Stomach smooth muscle (tissue), 2 donors: ENCODE measurements around the gene SCD5.

ENCODE experiments used
- H3K27ac ChIP-seq: one replicate; pipeline ENCODE4 v1.7.0; 2013; ENCODE audit warnings: mild to moderate bottlenecking, low read length, inconsistent platforms
- H3K27me3 ChIP-seq, 2 donors: one replicate each; pipeline ENCODE4 v1.7.0; 2013; ENCODE audit warnings: low read length in 2 of 2; ENCODE audit not compliant: insufficient read depth in 2 of 2, control insufficient read depth in 1 of 2
- H3K36me3 ChIP-seq, 2 donors: one replicate each; pipeline ENCODE4 v1.7.0; 2013; ENCODE audit warnings: low read length in 2 of 2; ENCODE audit not compliant: control insufficient read depth in 2 of 2, insufficient read depth in 2 of 2
- H3K4me1 ChIP-seq: one replicate; pipeline ENCODE4 v1.7.0; 2013; ENCODE audit warnings: low read length; ENCODE audit not compliant: control insufficient read depth, insufficient read depth
- H3K4me3 ChIP-seq, 2 donors: one replicate each; pipeline ENCODE4 v1.7.0; 2013; ENCODE audit warnings: low read length in 2 of 2
- H3K9ac ChIP-seq, 2 donors: one replicate each; pipeline ENCODE4 v1.7.0; 2013; ENCODE audit warnings: low read length in 2 of 2, mild to moderate bottlenecking in 1 of 2
- H3K9me3 ChIP-seq, 2 donors: one replicate each; pipeline ENCODE4 v1.7.0; 2013; ENCODE audit warnings: low read length in 2 of 2; ENCODE audit not compliant: control insufficient read depth in 2 of 2
- donor health status: healthy.
- donor health status: Pancreatic carcinoma.

Gene SCD5

DNA sequence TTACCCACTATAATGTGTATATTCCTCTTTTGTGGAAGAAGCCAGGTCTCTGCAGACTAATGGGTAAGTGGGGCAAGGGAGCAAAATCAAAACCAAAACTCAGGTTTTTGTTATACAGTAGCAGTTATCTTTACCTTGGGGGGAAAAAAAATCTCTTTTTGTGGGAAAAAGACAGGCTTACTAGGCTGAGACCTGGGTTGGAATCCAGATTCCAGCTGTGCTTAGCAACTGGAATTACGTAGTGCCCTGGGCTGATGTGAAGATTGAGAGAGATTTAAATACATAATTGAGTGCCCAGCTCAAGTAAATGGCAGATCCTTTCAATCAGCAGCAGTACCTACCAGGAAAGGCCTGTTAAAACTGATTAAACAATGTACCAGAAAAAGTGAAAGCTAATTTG is 15.4 kb upstream of the SCD5 start:
- no peaks in the 10 kb centered on the region for H3K27me3 ChIP-seq
- no peak overlapping the region for H3K9ac ChIP-seq
- H3K4me1 ChIP-seq, result no peaks in the 10 kb centered on the region
- H3K36me3 ChIP-seq, result peaks cover 10 to 15% of the 10 kb centered on the region in 2 donors
- no peaks in the 10 kb centered on the region for H3K9me3 ChIP-seq
- no peak overlapping the region for H3K4me3 ChIP-seq
- no peak overlapping the region for H3K27ac ChIP-seq

- H3K27ac ChIP-seq, result no peak overlapping the region
- H3K36me3 ChIP-seq, result peaks cover 0 to 1% of the 10 kb centered on the region in 2 donors
- H3K27me3 ChIP-seq, result no peaks in the 10 kb centered on the region
- H3K9me3 ChIP-seq, result no peaks in the 10 kb centered on the region
- peak overlapping the region; percentile 3 to 4 for H3K4me3 ChIP-seq
- H3K9ac ChIP-seq, result peak overlapping the region in 1 of 2 donors; percentile 41
- H3K4me1 ChIP-seq, result no peaks in the 10 kb centered on the region
Measured at GRCh38 chr4:82811838-82812341, 13.3 kb upstream of the SCD5 start.

- Histone ChIP-seq H3K27me3 (no peaks in the 10 kb centered on the region), H3K27ac (no peak overlapping the region), H3K9ac (no peak overlapping the region), H3K4me3 (no peak overlapping the region), H3K36me3 (no peaks in the 10 kb centered on the region), H3K4me1 (no peaks in the 10 kb centered on the region), H3K9me3 (no peaks in the 10 kb centered on the region)
Measured at GRCh38 chr4:82811392-82811791, 12.8 kb upstream of the SCD5 start.

DNA sequence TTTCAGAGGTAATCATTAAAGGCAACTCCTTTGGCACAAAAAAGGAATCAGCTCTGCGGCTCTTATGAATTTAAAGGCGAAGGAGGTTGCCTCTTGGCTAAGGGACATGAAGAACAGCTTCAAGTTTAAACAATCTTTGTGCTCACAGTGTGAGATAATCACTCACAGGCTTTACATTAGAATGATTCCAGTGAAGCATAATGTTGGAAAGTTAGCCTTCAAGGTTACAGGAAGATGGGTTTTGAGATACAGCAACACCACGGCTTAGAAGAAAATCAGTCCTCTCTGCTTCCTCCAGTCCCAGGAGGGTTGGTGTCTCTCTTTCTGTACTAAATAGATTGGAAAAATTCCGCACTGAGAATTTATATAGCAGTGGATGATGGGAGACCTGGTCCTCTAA is 11.6 kb upstream of the SCD5 start:
- Histone ChIP-seq H3K27me3 (no peaks in the 10 kb centered on the region), H3K4me3 (no peak overlapping the region), H3K9ac (no peak overlapping the region), H3K9me3 (no peaks in the 10 kb centered on the region), H3K27ac (no peak overlapping the region), H3K36me3 (no peaks in the 10 kb centered on the region), H3K4me1 (no peaks in the 10 kb centered on the region)

- Histone ChIP-seq H3K27ac (no peak overlapping the region), H3K36me3 (no peaks in the 10 kb centered on the region), H3K4me3 (no peak overlapping the region), H3K9me3 (no peaks in the 10 kb centered on the region), H3K9ac (no peak overlapping the region), H3K27me3 (no peaks in the 10 kb centered on the region), H3K4me1 (no peaks in the 10 kb centered on the region)
Measured at GRCh38 chr4:82809619-82810018, 11.0 kb upstream of the SCD5 start.

GRCh38 chr4:82803746-82804145 is 5.2 kb upstream of the SCD5 start:
- H3K4me1 ChIP-seq, result peaks cover 3% of the 10 kb centered on the region
- H3K4me3 ChIP-seq, result no peak overlapping the region
- H3K27me3 ChIP-seq, result no peaks in the 10 kb centered on the region
- no peaks in the 10 kb centered on the region for H3K36me3 ChIP-seq
- no peak overlapping the region for H3K9ac ChIP-seq
- H3K9me3 ChIP-seq, result no peaks in the 10 kb centered on the region
- no peak overlapping the region for H3K27ac ChIP-seq

DNA sequence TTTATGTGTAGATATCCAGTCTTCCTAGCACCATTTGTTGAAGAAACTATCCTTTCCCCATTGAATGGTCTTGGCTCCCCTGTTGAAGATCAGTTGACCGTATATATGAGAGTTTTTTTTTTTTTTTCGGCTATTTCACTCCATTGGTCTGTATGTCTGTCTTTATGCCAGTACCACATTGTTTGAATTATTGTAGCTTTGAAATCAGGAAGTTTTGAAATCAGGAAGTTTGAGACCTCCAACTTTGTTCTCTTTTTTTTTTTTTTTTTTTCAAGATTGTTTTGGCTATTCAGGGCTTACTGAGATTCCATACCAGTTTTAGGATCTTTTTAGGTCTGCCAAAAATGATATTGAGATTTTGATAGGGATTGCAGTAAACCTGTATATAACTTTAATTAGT is 4.3 kb upstream of the SCD5 start:
- Histone ChIP-seq H3K27me3 (no peaks in the 10 kb centered on the region), H3K27ac (no peak overlapping the region), H3K9ac (no peak overlapping the region), H3K9me3 (no peaks in the 10 kb centered on the region), H3K4me1 (peaks cover 3% of the 10 kb centered on the region), H3K4me3 (no peak overlapping the region), H3K36me3 (no peaks in the 10 kb centered on the region)

DNA sequence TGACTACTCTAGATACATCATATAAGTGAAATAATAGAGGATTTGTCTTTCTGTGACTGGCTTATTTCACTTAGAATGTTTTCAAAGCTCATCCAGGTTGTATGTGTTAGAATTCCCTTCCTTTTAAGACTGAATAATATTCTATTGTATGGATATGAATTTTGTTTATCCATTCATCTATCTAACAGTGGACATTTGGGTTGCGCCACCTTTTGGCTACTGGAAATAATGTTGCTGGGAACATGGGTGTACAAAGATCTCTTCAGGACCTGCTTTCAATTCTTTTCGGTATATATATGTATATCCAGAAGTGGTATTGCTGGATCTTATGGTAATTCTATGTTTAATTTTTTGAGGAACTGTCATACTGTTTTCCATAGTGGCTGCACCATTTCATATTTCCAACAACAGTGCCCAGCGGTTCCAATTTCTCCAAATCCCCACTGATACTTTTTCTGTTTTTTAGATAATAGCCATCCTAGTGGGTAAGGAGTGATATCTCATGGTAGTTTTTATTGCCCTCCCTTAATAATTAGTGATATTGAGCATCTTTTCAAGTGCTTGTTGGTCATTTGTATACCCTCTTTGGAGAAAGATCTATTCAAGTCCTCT is 3.4 kb upstream of the SCD5 start:
- H3K27ac ChIP-seq, result no peak overlapping the region
- no peak overlapping the region for H3K9ac ChIP-seq
- no peaks in the 10 kb centered on the region for H3K27me3 ChIP-seq
- no peak overlapping the region for H3K4me3 ChIP-seq
- H3K9me3 ChIP-seq, result no peaks in the 10 kb centered on the region
- peaks cover 11% of the 10 kb centered on the region for H3K4me1 ChIP-seq
- H3K36me3 ChIP-seq, result no peaks in the 10 kb centered on the region

- peak overlapping the region; percentile 76 to 81 for H3K4me3 ChIP-seq
- H3K9ac ChIP-seq, result peak overlapping the region; percentile 37 to 60
- H3K36me3 ChIP-seq, result peaks cover 0 to 2% of the 10 kb centered on the region in 2 donors
- H3K27me3 ChIP-seq, result no peaks in the 10 kb centered on the region
- peak overlapping the region; percentile 49 for H3K27ac ChIP-seq
- no peaks in the 10 kb centered on the region for H3K9me3 ChIP-seq
- H3K4me1 ChIP-seq, result peaks cover 12% of the 10 kb centered on the region
Measured at GRCh38 chr4:82799006-82799881, 648 bp upstream of the SCD5 start.

DNA sequence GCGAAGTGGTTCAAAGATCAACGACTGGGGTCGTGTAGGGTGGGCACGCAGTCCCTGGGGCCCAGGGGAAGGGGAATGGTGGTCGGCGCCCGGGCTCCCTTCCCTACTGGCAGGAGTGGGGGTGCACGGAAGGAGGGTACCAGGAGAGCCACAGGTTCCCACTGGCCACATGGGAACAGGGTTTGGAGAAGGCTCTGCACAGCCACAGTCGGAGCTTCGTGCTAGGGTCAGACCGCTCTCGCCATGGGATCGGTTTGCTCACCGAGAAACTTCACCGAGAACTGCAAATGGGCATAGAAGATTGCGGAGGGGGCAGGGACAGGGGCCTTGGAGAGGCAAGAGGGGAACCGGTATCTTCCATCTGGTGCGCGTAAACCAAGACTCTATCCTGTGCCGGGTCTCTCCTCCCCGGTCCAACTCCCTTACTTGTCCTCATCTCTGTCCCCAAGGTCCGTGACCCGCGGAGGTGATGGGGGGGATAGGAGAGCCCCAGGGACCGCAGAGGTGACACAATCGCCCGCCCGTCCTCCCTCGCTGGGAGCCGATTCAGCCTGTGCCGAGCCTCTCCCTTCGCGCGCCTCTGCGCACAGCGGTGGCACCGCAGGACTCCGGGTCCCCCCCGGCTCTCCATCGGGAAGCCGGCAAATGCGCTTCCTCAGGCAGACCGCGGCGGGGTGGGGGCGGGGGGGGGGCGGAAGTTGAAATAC is 1.0 kb downstream of the SCD5 start:
- Histone ChIP-seq H3K27me3 (no peaks in the 10 kb centered on the region), H3K27ac (no peak overlapping the region), H3K9me3 (no peaks in the 10 kb centered on the region), H3K36me3 (peaks cover 0 to 2% of the 10 kb centered on the region in 2 donors), H3K4me1 (peaks cover 14% of the 10 kb centered on the region), H3K9ac (no peak overlapping the region), H3K4me3 (peak overlapping the region; percentile 42 to 81)
